Glomerular endothelial cell (primary cell): ENCODE data around the gene AFAP1L1. TPM values are rescaled to one million over a fixed set of nuclear protein-coding genes. Genes with fewer than 3 reads are reported as not detected.
A peak's percentile ranks its signal among the peaks of the same experiment; 100 is the strongest.

Experiments used
- DNase-seq: peaks from one replicate; pipeline ENCODE4 v3.0.0-alpha.2; 2011; ENCODE audit warnings: low read depth, low spot score; ENCODE audit errors: extremely low read depth
- total RNA-seq: library from RNA; depleted of rRNA; stranded (reverse); fragments of >200 nt; gene quantifications from 2 replicates; pipeline ENCODE4 v1.2.3, GENCODE V29; 2015

Gene AFAP1L1
- 156 and 274 TPM in 2 replicates for total RNA-seq

DNA sequence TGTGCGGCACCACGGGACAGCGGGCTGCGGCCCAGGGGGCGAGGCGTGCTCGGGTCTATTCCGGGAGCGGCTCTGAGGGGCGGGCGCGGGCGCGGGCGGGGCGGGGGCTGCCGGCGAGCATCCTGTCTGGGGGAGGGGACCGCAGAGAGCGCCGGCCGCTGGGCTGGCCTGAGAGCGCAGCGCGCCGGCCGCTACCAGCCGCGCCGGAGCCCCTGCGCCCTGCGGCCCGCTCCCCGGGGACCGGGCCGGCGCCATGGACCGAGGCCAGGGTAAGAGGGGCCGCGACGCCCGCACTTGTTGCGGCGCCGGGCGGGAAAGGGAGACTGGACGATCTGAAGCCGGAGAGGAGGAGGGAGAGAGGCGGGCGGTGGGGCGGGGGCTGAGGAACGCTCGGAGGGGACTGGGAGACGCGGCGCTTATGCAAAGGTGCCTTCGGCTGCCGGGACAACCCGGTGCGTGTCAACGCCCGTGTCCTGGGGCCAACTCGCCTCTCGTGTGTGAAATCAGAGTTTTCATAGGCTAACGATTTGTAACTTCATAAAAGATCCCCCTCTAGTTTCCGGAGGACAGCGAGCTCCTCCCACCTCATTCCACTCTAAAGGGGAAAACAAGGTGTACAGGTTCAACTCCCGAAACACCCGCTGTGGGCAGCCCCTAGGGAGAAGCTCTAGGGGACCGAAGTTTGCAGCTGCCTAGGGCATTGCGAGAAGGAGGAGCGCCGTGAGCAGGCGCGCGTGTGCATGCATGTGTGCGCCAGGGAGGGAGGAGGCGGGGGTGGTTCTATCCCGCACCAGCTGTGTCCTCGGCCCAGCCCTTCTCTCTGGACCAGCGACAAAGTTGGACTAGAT, at the start of gene AFAP1L1:
TSS of gene AFAP1L1 (plus strand) at position 144 of the 848 bp plus-strand sequence. CDS start at position 254, 110 bp downstream.
- DNase-seq = no peak

DNA sequence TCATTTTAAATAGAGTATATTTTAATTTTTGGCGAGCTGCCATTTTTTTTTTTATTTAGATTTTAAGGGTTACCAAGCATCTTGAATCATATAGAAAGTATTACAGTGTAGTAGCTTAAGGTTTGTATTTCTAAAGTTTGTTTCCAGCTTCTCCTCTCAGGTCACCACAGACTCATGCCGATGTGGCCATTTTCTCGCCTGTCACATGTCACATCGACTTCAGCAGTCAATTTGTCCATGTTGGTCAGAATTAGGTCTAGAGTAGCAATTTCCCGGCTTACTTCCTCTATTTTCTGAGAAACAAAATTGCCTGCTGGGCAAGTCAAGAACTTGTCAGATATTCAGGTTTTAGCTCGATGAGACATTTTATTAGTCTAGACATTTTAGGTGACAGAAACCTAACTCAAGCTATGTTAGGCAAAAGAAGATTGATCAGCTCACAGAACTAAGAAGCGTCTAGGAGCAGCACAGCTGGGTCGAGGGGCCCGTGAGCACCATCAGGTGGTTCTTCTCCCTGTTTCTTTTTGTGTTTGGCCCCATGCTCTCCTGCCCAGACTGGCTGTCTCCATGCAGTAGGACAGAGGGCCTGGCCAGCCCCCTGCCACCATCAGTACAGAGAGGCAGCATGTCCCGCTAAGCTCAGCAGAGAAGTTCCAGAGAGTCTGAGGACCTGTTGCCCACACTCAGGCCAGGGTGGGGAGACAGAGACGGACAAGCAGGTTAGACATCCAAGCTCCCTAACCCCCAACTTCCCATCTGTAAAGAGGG, 48.4 kb upstream of the AFAP1L1 start:
- DNase-seq = no peak

DNA sequence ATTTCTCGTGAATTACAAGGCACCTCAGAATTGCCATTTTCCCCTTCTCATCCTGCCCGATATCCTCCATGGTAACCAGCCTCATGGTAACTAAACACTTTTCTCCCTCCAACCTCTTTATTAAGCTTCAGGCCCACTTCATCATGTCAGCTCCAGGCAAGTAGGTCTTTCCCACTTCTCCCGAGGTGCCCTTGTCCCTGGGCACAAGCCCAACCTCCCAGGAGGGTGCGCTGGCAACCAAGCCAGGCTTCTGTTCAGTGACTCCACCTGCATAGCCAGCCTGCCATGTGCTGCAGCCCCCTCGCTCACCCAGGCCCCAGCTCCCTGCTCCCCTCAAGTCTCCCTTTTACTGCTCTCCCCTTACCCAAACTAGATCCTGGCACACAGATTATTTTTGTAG, 47.4 kb upstream of the AFAP1L1 start:
- DNase-seq = no peak

DNA sequence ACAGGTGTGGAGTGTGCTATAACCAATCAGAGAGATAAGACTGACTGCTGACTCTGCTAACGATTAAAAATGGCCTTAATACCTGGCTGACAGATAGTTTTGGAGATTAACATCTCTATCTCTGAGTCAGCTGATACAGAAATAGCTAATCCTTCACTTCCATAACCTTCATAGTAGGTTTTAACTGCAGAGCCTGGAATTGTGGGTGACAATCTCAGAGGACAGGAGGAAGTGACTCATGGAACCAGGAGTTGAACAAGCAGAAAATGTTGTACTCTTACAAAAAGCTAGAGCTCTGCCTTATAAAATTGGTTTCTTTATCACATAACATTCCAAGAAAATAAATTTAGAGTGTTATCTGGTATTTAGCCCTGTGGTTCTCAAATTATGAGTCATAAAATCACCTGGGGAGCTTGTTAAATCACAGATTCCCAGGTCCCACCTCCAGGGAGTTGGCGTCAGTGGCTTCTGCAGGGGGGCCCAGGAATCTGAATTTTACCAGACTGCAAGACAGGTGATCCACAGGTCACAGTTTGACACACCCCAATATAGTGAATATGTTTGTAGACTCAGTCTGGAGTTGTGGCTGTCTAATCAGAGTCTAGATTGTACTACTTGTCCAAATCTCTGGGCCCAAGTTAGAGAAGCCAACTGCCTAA, 44.4 kb upstream of the AFAP1L1 start:
- DNase-seq = no peak

- peak; percentile 96 for DNase-seq
Measured at GRCh38 chr5:149228618-149229297, 42.9 kb upstream of the AFAP1L1 start.

DNA sequence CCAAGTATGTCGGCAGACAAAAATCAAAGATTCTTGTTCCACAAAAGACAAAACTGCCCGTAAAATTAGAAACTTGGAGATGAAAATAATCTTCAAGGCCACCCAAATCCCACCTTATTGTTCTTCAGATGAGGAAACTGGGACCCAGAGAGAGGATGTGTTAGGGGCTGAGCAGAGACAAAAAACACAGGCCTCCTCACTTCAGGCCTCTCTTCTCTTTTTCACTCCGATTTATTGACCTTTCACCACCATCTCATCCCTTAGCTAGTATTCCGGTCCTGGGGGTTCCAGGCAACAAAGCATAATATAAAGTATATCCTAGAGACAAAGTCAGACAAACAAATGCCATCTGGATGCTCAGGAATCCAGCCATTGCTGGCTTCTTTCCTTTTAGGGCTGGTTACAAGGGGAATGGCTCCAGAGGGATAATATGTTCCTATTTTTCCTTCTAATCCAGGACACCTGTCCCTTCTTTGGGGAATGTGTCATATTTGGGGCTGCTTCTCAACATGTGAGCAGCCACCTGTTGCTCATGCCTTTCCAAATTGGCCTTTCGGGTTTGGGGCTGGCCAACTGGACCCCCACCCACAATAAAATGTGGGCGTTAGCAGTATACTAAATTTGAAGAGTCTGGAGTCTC, 42.2 kb upstream of the AFAP1L1 start:
- DNase-seq = no peak

- DNase-seq = no peak
Measured at GRCh38 chr5:149235841-149236240, 35.8 kb upstream of the AFAP1L1 start.

GRCh38 chr5:149237662-149238061, 34.0 kb upstream of the AFAP1L1 start:
- no peak for DNase-seq

DNA sequence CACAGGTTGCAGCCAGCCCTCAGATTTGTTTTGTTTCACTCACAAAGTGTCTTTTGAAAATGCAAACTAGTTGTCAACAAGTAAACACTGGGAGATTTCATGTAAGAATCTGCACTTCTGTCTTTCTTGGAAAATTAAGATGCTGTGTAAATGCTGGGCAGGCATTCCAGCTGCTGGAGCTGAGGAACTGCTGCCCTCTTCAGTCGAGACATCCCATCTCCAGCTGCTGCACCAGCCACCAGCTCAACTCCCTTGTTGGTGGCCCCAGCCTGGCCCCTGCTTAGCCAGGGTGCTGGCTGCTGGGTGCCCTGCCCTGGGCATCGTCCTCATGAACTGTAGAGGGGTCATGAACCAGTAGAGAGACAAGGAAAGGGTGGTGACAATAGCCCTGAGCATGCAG, 33.1 kb upstream of the AFAP1L1 start:
- DNase-seq = no peak

GRCh38 chr5:149239917-149240316, 31.7 kb upstream of the AFAP1L1 start:
- DNase-seq = no peak

- DNase-seq = no peak
Measured at GRCh38 chr5:149240354-149240998, 31.2 kb upstream of the AFAP1L1 start.

DNA sequence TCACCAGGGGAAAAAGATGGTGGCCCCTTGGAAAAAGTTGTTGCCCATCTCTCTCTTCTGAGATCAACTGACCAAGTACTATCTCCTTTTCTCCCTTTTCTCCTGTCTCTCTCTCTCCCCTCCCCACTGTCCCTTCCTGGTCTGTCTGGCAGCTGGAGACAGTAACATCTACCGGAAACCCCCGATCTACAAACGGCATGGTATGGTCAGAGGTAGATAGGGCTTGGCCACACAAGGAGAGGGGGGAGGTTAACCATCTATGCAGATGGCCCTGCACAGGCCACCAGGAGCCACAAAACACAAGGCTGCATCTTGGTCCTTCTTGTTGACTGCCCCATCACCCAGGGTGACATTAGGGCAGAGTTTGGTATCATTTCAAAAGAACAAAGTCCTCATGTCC, 29.3 kb upstream of the AFAP1L1 start:
- DNase-seq = no peak

GRCh38 chr5:149246906-149247305, 24.8 kb upstream of the AFAP1L1 start:
- DNase-seq = no peak

DNA sequence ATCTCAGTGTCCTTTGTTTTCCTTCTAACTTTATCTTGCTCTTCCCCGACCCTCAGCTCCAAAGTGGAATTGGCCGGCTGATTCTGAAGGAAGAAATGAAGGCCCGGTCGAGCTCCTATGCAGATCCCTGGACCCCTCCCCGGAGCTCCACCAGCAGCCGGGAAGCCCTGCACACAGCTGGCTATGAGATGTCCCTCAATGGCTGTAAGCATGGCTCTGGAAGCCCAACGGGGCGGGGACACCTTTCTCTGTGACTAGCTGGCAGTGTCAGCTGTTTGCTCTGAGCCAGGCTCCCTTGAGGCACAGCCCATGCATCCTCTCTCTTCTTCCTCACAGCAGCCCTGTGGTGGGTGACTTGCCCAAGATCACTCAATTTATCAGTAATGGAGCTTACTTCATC, 23.9 kb upstream of the AFAP1L1 start:
- DNase-seq = no peak

DNA sequence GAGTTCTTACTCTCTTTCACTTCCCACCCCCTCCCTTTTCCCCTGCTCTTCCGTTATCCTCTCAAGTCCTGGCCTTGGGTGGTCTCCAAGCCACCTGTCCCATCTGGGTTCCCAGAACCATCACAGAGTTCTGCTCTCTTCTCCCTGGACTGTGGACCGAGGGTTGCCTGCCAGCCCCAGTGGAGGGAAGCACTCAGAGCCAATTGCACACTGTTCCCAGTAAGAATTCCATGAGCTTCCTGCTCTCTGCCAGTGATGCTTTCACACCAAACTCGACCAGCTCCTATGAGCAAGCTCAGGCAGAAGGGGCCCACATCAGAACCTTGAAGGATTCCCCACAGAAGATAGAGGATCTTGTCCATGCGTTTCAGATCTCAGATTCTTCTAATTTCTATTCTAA, 20.1 kb upstream of the AFAP1L1 start:
- no peak for DNase-seq

DNA sequence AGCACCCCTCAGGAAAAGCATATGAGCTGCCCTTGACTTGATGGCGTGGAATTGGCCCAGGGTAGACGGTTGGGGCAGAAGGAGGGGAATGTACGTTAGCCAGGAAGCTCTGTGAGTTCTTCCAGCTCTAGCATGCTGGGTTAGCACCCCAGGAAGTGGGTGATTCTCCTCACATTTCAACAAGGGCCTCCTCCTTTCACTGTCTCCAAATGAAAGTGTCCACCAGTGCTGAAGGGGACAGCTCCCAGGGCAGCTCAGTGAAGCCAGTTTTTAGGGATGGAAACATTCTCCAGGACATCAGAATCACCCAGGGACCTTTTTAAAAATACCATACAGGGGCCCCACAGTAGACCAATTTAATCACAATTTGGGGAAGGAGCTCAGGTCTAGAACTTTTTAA, 17.2 kb upstream of the AFAP1L1 start:
- no peak for DNase-seq

GRCh38 chr5:149256451-149256850, 15.2 kb upstream of the AFAP1L1 start:
- no peak for DNase-seq

DNA sequence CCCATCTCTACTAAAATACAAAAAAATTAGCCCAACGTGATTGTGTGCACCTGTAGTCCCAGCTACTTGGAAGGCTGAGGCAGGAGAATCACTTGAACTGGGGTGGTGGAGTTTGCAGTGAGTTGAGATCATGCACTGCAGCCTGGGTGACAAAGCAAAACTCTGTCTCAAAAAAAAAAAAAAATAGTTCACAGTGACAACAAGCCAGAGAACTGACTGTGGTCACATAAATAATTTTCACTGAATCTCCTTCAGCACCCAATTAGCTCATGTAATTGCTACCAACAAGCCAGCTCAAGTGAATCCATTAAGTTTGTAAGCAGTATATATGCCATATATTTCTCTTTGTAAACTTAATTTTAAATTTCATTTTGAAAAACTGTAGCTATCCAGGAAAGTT, 14.5 kb upstream of the AFAP1L1 start:
- no peak for DNase-seq

DNA sequence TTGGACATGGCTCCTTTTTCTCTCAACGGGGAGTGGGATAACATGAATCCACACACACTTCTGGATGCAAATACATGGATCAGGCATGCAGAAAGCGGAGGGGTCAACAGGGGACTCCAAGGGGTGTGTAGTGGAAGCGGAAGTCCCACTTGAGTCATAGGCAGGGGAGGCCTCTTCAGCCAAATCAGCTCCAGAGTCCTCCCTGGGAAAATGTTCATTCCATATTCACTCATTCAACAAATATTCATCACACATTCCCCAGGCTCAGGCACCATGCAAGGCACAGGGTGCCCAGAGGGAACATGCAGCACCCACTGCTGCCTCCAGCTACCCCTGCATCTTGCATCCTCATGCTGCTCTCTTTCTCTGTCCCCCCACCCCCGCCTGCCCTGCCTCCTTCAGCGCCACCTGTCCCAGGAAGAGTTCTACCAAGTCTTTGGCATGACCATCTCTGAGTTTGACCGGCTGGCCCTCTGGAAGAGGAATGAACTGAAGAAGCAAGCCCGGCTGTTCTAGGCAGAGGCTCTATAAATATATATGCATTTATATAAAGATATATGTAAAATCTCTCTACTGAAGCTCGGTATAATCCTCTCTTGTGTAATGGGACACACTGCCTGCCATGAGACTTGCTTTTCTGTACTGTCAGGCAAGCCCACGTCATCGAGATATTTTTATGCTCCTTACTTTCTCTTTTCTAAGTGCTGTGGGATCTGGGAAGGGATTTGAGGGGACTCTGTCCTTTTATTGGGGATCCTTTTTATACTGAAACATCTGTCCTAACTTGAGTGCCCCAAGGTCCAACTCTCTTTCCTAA, 13.6 kb upstream of the AFAP1L1 start:
- DNase-seq = no peak
